ENCODE measurements around the gene SNTB2. TPM values are rescaled to one million over a fixed set of nuclear protein-coding genes. Genes with fewer than 3 reads are reported as not detected.

SNTB2 gene
- total and polyA plus RNA-seq, 4 donors, result 2.1 to 7.8 (median 4.1) TPM

GRCh38 chr16:69276148-69277115 lies 89.5 kb downstream of the SNTB2 start:
- no peaks in the 10 kb centered on the region for H3K9me3 ChIP-seq (ENCODE audit: control insufficient read depth in 4 of 4, low read length in 3 of 4)
- no peak overlapping the region for H3K27ac ChIP-seq (ENCODE audit: low read depth in 1 of 2, low read length in 2 of 2)
- no peak overlapping the region for H3K4me3 ChIP-seq (ENCODE audit: low read depth in 1 of 3, low read length in 3 of 3)
- no peaks in the 10 kb centered on the region for H3K27me3 ChIP-seq (ENCODE audit: control insufficient read depth in 4 of 4, insufficient read depth in 4 of 4, low read length in 3 of 4)
- 83% methylated on average over 7 of the region's 7 CpGs for WGBS
- no peaks in the 10 kb centered on the region for H3K4me1 ChIP-seq (ENCODE audit: control insufficient read depth in 4 of 4, insufficient read depth in 4 of 4, low read length in 3 of 4)
- DNase-seq (ENCODE audit: low spot score), result no peak
- no peak overlapping the region for H3K9ac ChIP-seq (ENCODE audit: low read depth in 1 of 2, low read length in 2 of 2)
- H3K36me3 ChIP-seq (ENCODE audit: control insufficient read depth in 4 of 4, insufficient read depth in 3 of 4, low read depth in 1 of 4, low read length in 3 of 4), result no peaks in the 10 kb centered on the region
- TF ChIP-seq NR2F2 (IDR thresholded peaks at IDR 0.05) (peak; percentile 41), HNF4A (conservative IDR thresholded peaks at IDR 0.05) (no peak)

DNA sequence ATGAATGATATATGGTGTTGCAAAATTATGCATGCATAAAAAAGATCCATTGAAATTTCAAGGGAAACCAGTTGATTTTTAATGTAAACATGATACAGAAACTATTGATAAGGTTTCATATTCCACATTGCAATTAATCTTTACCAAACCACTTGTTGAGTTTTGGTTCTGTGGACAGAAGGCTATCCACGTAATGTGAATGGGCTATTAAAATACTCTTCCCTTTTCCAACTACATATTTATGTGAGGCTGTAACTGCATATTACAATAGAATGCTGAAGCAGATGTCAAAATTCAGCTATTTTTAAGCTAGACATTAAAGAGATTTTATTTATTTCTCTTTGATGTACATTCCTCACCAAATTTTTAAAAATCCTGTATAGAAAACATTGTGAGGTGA lies 90.4 kb downstream of the SNTB2 start:
- H3K27ac ChIP-seq (ENCODE audit: low read depth in 1 of 2, low read length in 2 of 2), result no peak overlapping the region
- H3K27me3 ChIP-seq (ENCODE audit: control insufficient read depth in 4 of 4, insufficient read depth in 4 of 4, low read length in 3 of 4), result no peaks in the 10 kb centered on the region
- no peak for DNase-seq (ENCODE audit: low spot score)
- no peaks in the 10 kb centered on the region for H3K36me3 ChIP-seq (ENCODE audit: control insufficient read depth in 4 of 4, insufficient read depth in 3 of 4, low read depth in 1 of 4, low read length in 3 of 4)
- no peak overlapping the region for H3K4me3 ChIP-seq (ENCODE audit: low read depth in 1 of 3, low read length in 3 of 3)
- TF ChIP-seq SP1 (IDR thresholded peaks at IDR 0.05), result no peak
- TF ChIP-seq EGR1 (IDR thresholded peaks at IDR 0.05; ENCODE audit: low read depth in 2 of 2), result no peak
- TF ChIP-seq FOXA1 (IDR thresholded peaks at IDR 0.05), result no peak
- no peak for TF ChIP-seq ATF3 (IDR thresholded peaks at IDR 0.05)
- TF ChIP-seq, protein P1, sequence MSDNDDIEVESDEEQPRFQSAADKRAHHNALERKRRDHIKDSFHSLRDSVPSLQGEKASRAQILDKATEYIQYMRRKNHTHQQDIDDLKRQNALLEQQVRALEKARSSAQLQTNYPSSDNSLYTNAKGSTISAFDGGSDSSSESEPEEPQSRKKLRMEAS (IDR thresholded peaks at IDR 0.05), result no peak
- TF ChIP-seq TAF1 (conservative IDR thresholded peaks at IDR 0.05), result no peak
- peaks cover 0 to 3% (median 0%) of the 10 kb centered on the region in 4 donors for H3K4me1 ChIP-seq (ENCODE audit: control insufficient read depth in 4 of 4, insufficient read depth in 4 of 4, low read length in 3 of 4)
- WGBS, result 91% methylated on average over 1 of the region's 1 CpG
- H3K9ac ChIP-seq (ENCODE audit: low read depth in 1 of 2, low read length in 2 of 2), result no peak overlapping the region
- no peaks in the 10 kb centered on the region for H3K9me3 ChIP-seq (ENCODE audit: control insufficient read depth in 4 of 4, low read length in 3 of 4)

DNA sequence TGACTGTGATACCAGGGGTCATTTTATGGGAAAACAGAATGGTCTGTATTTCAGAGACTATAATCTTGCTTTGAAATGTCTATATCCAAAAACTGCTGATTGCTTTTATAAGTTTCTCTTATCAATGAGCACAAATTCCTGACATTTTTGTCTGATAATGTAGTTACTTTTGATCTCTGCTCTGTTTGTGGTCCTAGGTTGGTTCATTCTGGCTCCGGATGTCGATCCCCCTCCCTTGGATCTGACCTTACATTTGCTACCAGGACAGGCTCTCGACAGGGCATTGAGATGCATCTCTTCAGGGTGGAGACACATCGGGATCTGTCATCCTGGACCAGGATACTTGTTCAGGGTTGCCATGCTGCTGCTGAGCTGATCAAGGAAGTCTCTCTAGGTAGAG lies 96.9 kb downstream of the SNTB2 start:
- no peak for TF ChIP-seq FOXA1 (IDR thresholded peaks at IDR 0.05)
- no peak for TF ChIP-seq ZBTB33 (IDR thresholded peaks at IDR 0.05)
- H3K4me1 ChIP-seq (ENCODE audit: control insufficient read depth in 4 of 4, insufficient read depth in 4 of 4, low read length in 3 of 4), result peaks cover 0 to 3% (median 0%) of the 10 kb centered on the region in 4 donors
- H3K27ac ChIP-seq (ENCODE audit: low read depth in 1 of 2, low read length in 2 of 2), result no peak overlapping the region
- no peak overlapping the region for H3K4me3 ChIP-seq (ENCODE audit: low read depth in 1 of 3, low read length in 3 of 3)
- no peaks in the 10 kb centered on the region for H3K27me3 ChIP-seq (ENCODE audit: control insufficient read depth in 4 of 4, insufficient read depth in 4 of 4, low read length in 3 of 4)
- WGBS, result 87% methylated on average over 4 of the region's 4 CpGs
- H3K9me3 ChIP-seq (ENCODE audit: control insufficient read depth in 4 of 4, low read length in 3 of 4), result no peaks in the 10 kb centered on the region
- no peak overlapping the region for H3K9ac ChIP-seq (ENCODE audit: low read depth in 1 of 2, low read length in 2 of 2)
- H3K36me3 ChIP-seq (ENCODE audit: control insufficient read depth in 4 of 4, insufficient read depth in 3 of 4, low read depth in 1 of 4, low read length in 3 of 4), result peaks cover 0 to 4% (median 1%) of the 10 kb centered on the region in 4 donors
- no peak for DNase-seq (ENCODE audit: low spot score)

GRCh38 chr16:69285240-69285639 lies 98.3 kb downstream of the SNTB2 start:
- peaks cover 0 to 3% (median 0%) of the 10 kb centered on the region in 4 donors for H3K4me1 ChIP-seq (ENCODE audit: control insufficient read depth in 4 of 4, insufficient read depth in 4 of 4, low read length in 3 of 4)
- WGBS, result 94% methylated on average over 4 of the region's 4 CpGs
- H3K9me3 ChIP-seq (ENCODE audit: control insufficient read depth in 4 of 4, low read length in 3 of 4), result no peaks in the 10 kb centered on the region
- no peak for DNase-seq (ENCODE audit: low spot score)
- no peak overlapping the region for H3K27ac ChIP-seq (ENCODE audit: low read depth in 1 of 2, low read length in 2 of 2)
- H3K9ac ChIP-seq (ENCODE audit: low read depth in 1 of 2, low read length in 2 of 2), result no peak overlapping the region
- H3K4me3 ChIP-seq (ENCODE audit: low read depth in 1 of 3, low read length in 3 of 3), result no peak overlapping the region
- no peaks in the 10 kb centered on the region for H3K27me3 ChIP-seq (ENCODE audit: control insufficient read depth in 4 of 4, insufficient read depth in 4 of 4, low read length in 3 of 4)
- peaks cover 0 to 4% (median 1%) of the 10 kb centered on the region in 4 donors for H3K36me3 ChIP-seq (ENCODE audit: control insufficient read depth in 4 of 4, insufficient read depth in 3 of 4, low read depth in 1 of 4, low read length in 3 of 4)
- TF ChIP-seq EGR1 (IDR thresholded peaks at IDR 0.05; ENCODE audit: low read depth in 2 of 2), result no peak
- no peak for TF ChIP-seq ATF3 (IDR thresholded peaks at IDR 0.05)
- TF ChIP-seq NR2F2 (IDR thresholded peaks at IDR 0.05), result no peak
- TF ChIP-seq GABPA (IDR thresholded peaks at IDR 0.05 in 1 of 2, conservative IDR thresholded peaks at IDR 0.05 in 1 of 2), result no peak
- no peak for TF ChIP-seq FOXA1 (IDR thresholded peaks at IDR 0.05)
- no peak for TF ChIP-seq ZBTB33 (IDR thresholded peaks at IDR 0.05)
- TF ChIP-seq TAF1 (conservative IDR thresholded peaks at IDR 0.05), result no peak
- no peak for TF ChIP-seq JUND (IDR thresholded peaks at IDR 0.05)
- TF ChIP-seq RAD21 (IDR thresholded peaks at IDR 0.05), result no peak
- no peak for TF ChIP-seq HNF4G (IDR thresholded peaks at IDR 0.05)
- no peak for TF ChIP-seq YY1 (IDR thresholded peaks at IDR 0.05)

Data from liver (tissue), 9 donors.